OCI-LY3 (cell line): ENCODE measurements around the gene STARD3.

ENCODE experiments used
- H2AFZ ChIP-seq: fragments of 200-600, 300-600 bp; shearing (Covaris generic); 2 replicates; pipeline ENCODE4 v1.6.0; 2014; ENCODE audit warnings: antibody characterized with exemption, low read depth, low read length
- H3K27ac ChIP-seq: fragments of 200-600, 300-600 bp; sonication (generic); 2 replicates; pipeline ENCODE4 v1.5.1; 2014; ENCODE audit warnings: mild to moderate bottlenecking, low read length, moderate library complexity, mixed read lengths
- H3K27me3 ChIP-seq: fragments of 200-600, 300-600 bp; sonication (generic); 2 replicates; pipeline ENCODE4 v1.6.1; 2014; ENCODE audit warnings: low read depth, low read length, mixed read lengths
- H3K36me3 ChIP-seq: fragments of 200-600, 300-600 bp; sonication (generic); replicated peaks from 2 replicates; pipeline ENCODE3; 2014; ENCODE audit warnings: low read depth, low read length, mixed read lengths
- H3K4me1 ChIP-seq: fragments of 300-600, 200-600 bp; sonication (generic); 2 replicates; pipeline ENCODE4 v1.6.1; 2014; ENCODE audit warnings: low read length, mixed read lengths
- H3K4me2 ChIP-seq: fragments of 200-600, 300-600 bp; sonication (generic); 2 replicates; pipeline ENCODE4 v1.6.1; 2014; ENCODE audit warnings: low read length, mixed read lengths
- H3K4me3 ChIP-seq: fragments of 300-600, 200-600 bp; sonication (generic); 2 replicates; pipeline ENCODE4 v1.5.1; 2014; ENCODE audit warnings: antibody characterized with exemption, mild to moderate bottlenecking, low read length, moderate library complexity
- H3K79me2 ChIP-seq: fragments of 300-600, 200-600 bp; shearing (Covaris generic); 2 replicates; pipeline ENCODE4 v1.6.1; 2014; ENCODE audit warnings: mild to moderate bottlenecking, low read length, mixed read lengths
- H3K9ac ChIP-seq: fragments of 300-600, 200-600 bp; shearing (Covaris generic); 2 replicates; pipeline ENCODE4 v1.6.0; 2014; ENCODE audit warnings: mild to moderate bottlenecking, low read length, moderate library complexity
- H3K9me3 ChIP-seq: fragments of 200-600, 300-600 bp; shearing (Covaris generic); 2 replicates; pipeline ENCODE4 v1.6.1; 2014; ENCODE audit warnings: low read length, mixed read lengths; ENCODE audit not compliant: insufficient read depth
- H4K20me1 ChIP-seq: fragments of 200-600, 300-600 bp; sonication (generic); 2 replicates; pipeline ENCODE4 v1.6.1; 2016; ENCODE audit warnings: low read length, mixed read lengths; ENCODE audit not compliant: insufficient read depth
- CTCF ChIP-seq: fragments of 200-600, 300-600 bp; sonication (generic); IDR thresholded peaks from 2 replicates; pipeline ENCODE4 v1.5.1; 2014; ENCODE audit warnings: antibody characterized with exemption, low read length, low read depth
- EZH2phosphoT487 ChIP-seq: fragments of 200-600 bp; shearing (Covaris generic); IDR thresholded peaks from 2 replicates; pipeline ENCODE4 v1.6.1; 2018; ENCODE audit warnings: antibody characterized with exemption, mixed run types, low read depth

Gene STARD3

GRCh38 chr17:39603304-39604016 is 33.5 kb upstream of the STARD3 start:
- Histone ChIP-seq H4K20me1 (0 out of 2 replicates have a peak, but pooled peaks cover 3% of the 10 kb centered on the region), H3K79me2 (no peaks in the 10 kb centered on the region), H3K9me3 (no peaks in the 10 kb centered on the region), H3K27me3 (peaks cover 57% of the 10 kb centered on the region), H3K4me3 (peak overlapping the region; percentile 74), H3K36me3 (no peaks in the 10 kb centered on the region), H2AFZ (peak overlapping the region; percentile 47), H3K27ac (no peak overlapping the region), H3K4me2 (peak overlapping the region; percentile 63), H3K9ac (no peak overlapping the region), H3K4me1 (peaks cover 17% of the 10 kb centered on the region)
- TF ChIP-seq CTCF (no peak), EZH2phosphoT487 (no peak)

- no peak overlapping the region; the same call in 1 of the 2 replicates for H3K4me3 ChIP-seq
- H2AFZ ChIP-seq, result no peak overlapping the region
- H3K36me3 ChIP-seq, result no peaks in the 10 kb centered on the region
- H3K27ac ChIP-seq, result no peak overlapping the region
- TF ChIP-seq EZH2phosphoT487 (no peak), CTCF (no peak)
- H3K4me2 ChIP-seq, result peak overlapping the region; percentile 63; the same call in 1 of the 2 replicates
- peaks cover 44% of the 10 kb centered on the region for H3K27me3 ChIP-seq
- no peak overlapping the region for H3K9ac ChIP-seq
- H3K79me2 ChIP-seq, result no peaks in the 10 kb centered on the region
- peaks cover 17% of the 10 kb centered on the region for H3K4me1 ChIP-seq
- H4K20me1 ChIP-seq, result 0 out of 2 replicates have a peak, but pooled peaks cover 3% of the 10 kb centered on the region
- H3K9me3 ChIP-seq, result no peaks in the 10 kb centered on the region
Measured at GRCh38 chr17:39604911-39605491, 31.9 kb upstream of the STARD3 start.

GRCh38 chr17:39605492-39606433 is 31.2 kb upstream of the STARD3 start:
- Histone ChIP-seq H2AFZ (no peak overlapping the region), H3K4me3 (no peak overlapping the region), H3K79me2 (no peaks in the 10 kb centered on the region), H3K27me3 (peaks cover 36% of the 10 kb centered on the region), H3K4me2 (no peak overlapping the region), H4K20me1 (0 out of 2 replicates have a peak, but pooled peaks cover 3% of the 10 kb centered on the region), H3K4me1 (peaks cover 17% of the 10 kb centered on the region), H3K36me3 (no peaks in the 10 kb centered on the region), H3K27ac (no peak overlapping the region), H3K9me3 (no peaks in the 10 kb centered on the region), H3K9ac (no peak overlapping the region)
- no peak for TF ChIP-seq CTCF
- TF ChIP-seq EZH2phosphoT487, result no peak
